Activated B cell treated with CpG ODN at 0.5 μM for 24 hours (primary cell): ENCODE data around the gene SDHA. TPM values are rescaled to one million over a fixed set of nuclear protein-coding genes. Genes with fewer than 3 reads are reported as not detected.

Source experiments
- ATAC-seq: fragments of 200-7000 bp; cut with Tn5 transposase; one replicate; pipeline ENCODE4 v1.10.0; 2021; ENCODE audit warnings: low read depth, mild to moderate bottlenecking, moderate library complexity
- CTCF ChIA-PET: fragments of 350-600 bp; sonication (Branson Sonifier 250); formaldehyde crosslinking; loops from one replicate; lab custom pipeline; 2021; ENCODE audit warnings: antibody characterized with exemption; lab: Charles Lee
- POLR2A ChIA-PET: fragments of 350-600 bp; sonication (Branson Sonifier 250); formaldehyde crosslinking; loops from one replicate; lab custom pipeline; 2021; ENCODE audit warnings: antibody characterized with exemption; lab: Charles Lee
- DNase-seq: peaks from one replicate; pipeline ENCODE4 v3.0.0; 2022
- H3K27ac Mint-ChIP-seq: one replicate; pipeline ENCODE4 v1.8.0; 2020; ENCODE audit warnings: mixed read lengths
- H3K27me3 Mint-ChIP-seq: one replicate; pipeline ENCODE4 v1.8.0; 2021; ENCODE audit warnings: mixed read lengths
- H3K36me3 Mint-ChIP-seq: one replicate; pipeline ENCODE4 v1.8.0; 2021; ENCODE audit warnings: low read depth, mixed read lengths
- H3K4me1 Mint-ChIP-seq: one replicate; pipeline ENCODE4 v1.8.0; 2021; ENCODE audit warnings: mixed read lengths
- H3K4me3 Mint-ChIP-seq: one replicate; pipeline ENCODE4 v1.8.0; 2020; ENCODE audit warnings: mild to moderate bottlenecking, mixed read lengths
- H3K9me3 Mint-ChIP-seq: one replicate; pipeline ENCODE4 v1.8.0; 2020; ENCODE audit warnings: mixed read lengths
- intact Hi-C: fragments of 100-400 bp; cut with micrococcal nuclease; formaldehyde crosslinking; loops from one replicate; pipeline ENCODE4 v1.15.1; 2024
- total RNA-seq: library from RNA; stranded (reverse); gene quantifications from 2 replicates; pipeline ENCODE4 v1.2.3, GENCODE V29; 2022
- TF ChIP-seq, protein P1 (sequence below): fragments of 200-600 bp; IDR thresholded peaks from one replicate; pipeline ENCODE4 v1.8.0; 2022; ENCODE audit warnings: antibody characterized with exemption, mild to moderate bottlenecking

SDHA gene
- total RNA-seq, 1 donor from 2014 or later, result 95.7 TPM

DNA sequence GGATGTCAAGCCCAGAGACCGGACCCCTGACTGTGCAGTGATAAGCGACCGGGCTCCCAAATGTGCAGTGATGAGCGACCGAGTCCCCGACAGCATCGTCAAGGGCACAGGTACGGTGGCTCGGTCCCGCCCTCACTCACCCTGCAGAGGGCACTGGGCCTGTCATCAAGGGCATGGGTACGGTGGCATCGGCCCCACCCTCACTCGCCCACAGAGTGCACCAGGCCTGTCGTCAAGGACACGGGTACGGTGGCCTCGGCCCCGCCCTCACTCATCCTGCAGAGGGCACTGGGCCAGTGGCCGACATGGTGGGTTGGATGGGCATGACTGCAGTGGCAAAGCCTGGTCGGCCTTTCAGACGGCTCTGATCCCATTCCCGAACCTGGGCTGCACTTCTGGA lies 36.6 kb upstream of the SDHA start:
- ATAC-seq (no peak), DNase-seq (no peak)
- Mint-ChIP-seq H3K9me3 (no peaks in the 10 kb centered on the region), H3K27me3 (peaks cover 9% of the 10 kb centered on the region), H3K4me1 (no peaks in the 10 kb centered on the region), H3K27ac (no peak overlapping the region), H3K36me3 (no peaks in the 10 kb centered on the region), H3K4me3 (no peak overlapping the region)
- TF ChIP-seq, protein P1, sequence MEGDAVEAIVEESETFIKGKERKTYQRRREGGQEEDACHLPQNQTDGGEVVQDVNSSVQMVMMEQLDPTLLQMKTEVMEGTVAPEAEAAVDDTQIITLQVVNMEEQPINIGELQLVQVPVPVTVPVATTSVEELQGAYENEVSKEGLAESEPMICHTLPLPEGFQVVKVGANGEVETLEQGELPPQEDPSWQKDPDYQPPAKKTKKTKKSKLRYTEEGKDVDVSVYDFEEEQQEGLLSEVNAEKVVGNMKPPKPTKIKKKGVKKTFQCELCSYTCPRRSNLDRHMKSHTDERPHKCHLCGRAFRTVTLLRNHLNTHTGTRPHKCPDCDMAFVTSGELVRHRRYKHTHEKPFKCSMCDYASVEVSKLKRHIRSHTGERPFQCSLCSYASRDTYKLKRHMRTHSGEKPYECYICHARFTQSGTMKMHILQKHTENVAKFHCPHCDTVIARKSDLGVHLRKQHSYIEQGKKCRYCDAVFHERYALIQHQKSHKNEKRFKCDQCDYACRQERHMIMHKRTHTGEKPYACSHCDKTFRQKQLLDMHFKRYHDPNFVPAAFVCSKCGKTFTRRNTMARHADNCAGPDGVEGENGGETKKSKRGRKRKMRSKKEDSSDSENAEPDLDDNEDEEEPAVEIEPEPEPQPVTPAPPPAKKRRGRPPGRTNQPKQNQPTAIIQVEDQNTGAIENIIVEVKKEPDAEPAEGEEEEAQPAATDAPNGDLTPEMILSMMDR, result no peak
- intact Hi-C loops, result no loop called here
- ChIA-PET CTCF (no interaction called here), POLR2A (no interaction called here)

DNA sequence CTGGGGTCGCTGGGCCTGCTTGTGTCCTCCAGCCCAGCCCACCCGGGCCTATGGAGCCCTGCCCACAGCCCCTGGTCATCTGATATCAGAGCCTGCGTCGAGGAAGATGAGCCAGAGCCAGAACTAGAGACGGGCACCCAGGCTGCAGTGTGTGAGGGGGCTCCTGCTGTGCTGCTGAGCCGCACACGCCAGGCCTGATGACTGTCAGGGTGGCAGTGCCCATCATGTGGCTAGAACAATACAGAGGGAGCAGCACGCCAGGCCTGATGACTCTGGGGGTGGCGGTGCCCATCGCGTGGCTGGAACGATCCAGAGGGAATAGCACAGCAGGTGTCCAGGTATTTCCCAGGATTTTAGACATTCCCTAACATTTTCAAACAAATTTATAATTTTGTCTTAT lies 36.0 kb upstream of the SDHA start:
- intact Hi-C loops, result no loop called here
- peaks cover 9% of the 10 kb centered on the region for H3K27me3 Mint-ChIP-seq
- ChIA-PET CTCF (no interaction called here), POLR2A (no interaction called here)
- no peak overlapping the region for H3K4me3 Mint-ChIP-seq
- DNase-seq (no peak), ATAC-seq (no peak)
- no peaks in the 10 kb centered on the region for H3K9me3 Mint-ChIP-seq
- TF ChIP-seq, protein P1, result no peak
- H3K36me3 Mint-ChIP-seq, result no peaks in the 10 kb centered on the region
- H3K27ac Mint-ChIP-seq, result no peak overlapping the region
- H3K4me1 Mint-ChIP-seq, result no peaks in the 10 kb centered on the region

DNA sequence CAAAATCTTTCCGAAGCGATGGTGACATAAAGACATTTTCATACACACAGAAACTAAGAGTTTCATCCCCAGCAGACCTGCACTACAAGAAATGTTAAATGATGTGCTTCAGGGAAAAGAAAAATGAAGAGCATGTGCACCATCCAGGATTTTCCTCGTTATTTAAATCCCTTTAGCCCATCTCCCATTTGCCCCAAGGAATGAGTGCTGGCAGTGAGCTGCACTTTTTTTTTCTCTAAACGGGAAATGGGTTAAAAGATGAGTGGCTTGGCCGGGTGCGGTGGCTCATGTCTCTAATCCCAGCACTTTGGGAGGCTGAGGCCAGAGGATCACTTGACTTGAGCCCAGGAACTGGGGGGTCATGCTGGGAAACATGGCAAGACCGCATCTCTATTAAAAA lies 33.6 kb upstream of the SDHA start:
- H3K27ac Mint-ChIP-seq, result no peak overlapping the region
- CTCF ChIA-PET, result no interaction called here

DNA sequence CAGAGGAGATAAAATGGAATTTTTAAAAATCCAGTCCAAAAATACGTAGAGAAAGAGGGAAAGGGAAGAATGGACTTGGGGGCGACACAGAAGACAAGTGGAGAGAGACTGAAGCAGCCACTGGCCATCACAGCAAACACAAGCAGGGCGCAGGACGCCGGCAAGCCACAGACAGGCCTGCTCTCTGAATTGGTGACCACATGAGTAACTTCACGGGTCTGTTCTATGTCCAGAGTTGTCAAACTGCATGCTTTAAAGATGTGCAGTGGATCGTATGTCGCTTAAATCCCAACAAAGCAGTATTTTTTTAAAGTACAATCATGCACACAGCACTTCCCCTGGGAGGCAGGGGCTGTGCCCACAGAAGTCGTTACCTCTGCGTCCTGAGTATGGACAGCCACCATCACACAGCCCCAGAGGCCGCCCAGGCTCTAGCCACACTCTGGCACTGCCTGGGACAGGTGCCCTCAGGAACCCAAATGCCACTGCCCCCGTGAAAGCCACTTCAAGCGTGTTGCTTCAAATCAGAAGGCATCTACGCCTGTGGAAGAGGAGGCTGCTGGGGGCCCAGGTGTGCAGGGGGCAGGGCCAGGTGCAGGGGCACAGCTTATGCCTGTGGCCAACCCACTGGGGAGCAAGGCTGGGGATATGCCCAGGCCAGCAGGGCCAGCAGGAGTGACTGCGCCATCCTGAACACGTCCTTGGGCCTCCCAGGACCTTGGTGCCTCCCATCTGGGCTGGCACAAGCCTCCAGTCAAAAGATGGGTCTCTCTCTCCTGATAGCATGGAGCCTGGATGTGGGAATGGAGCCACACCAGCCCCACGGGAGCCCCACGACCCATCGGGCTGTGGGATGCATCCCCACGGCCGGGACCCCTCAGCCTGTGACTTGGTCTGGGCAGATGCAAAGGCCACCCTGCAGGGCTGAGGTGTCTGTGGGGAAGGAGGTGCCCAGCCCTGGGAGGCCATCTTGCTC lies 32.7 kb upstream of the SDHA start:
- DNase-seq (no peak), ATAC-seq (no peak)
- Mint-ChIP-seq H3K4me3 (no peak overlapping the region), H3K36me3 (no peaks in the 10 kb centered on the region), H3K4me1 (peaks cover 7% of the 10 kb centered on the region), H3K27ac (no peak overlapping the region), H3K27me3 (peaks cover 12% of the 10 kb centered on the region), H3K9me3 (no peaks in the 10 kb centered on the region)
- intact Hi-C loops, result no loop called here
- POLR2A ChIA-PET, result no interaction called here
- CTCF ChIA-PET, result no interaction called here
- TF ChIP-seq, protein P1, result no peak

More for the DNA sequence above, 33.6 kb upstream of the SDHA start:
- no peaks in the 10 kb centered on the region for H3K9me3 Mint-ChIP-seq
- ATAC-seq, result no peak
- H3K27me3 Mint-ChIP-seq, result peaks cover 12% of the 10 kb centered on the region
- TF ChIP-seq, protein P1, result no peak
- no peak overlapping the region for H3K4me3 Mint-ChIP-seq
- no peak for DNase-seq
- intact Hi-C loops, result no loop called here
- no peaks in the 10 kb centered on the region for H3K36me3 Mint-ChIP-seq
- POLR2A ChIA-PET, result no interaction called here
- H3K4me1 Mint-ChIP-seq, result peaks cover 7% of the 10 kb centered on the region
